RWPE2 (cell line): Measurements from ENCODE around the gene LUZP2.

ENCODE experiments used
- ATAC-seq: fragments of 200-7000 bp; cut with Tn5 transposase; 3 replicates; pipeline ENCODE4 v1.9.1; 2021; ENCODE audit warnings: low read depth
- DNase-seq: peaks from one replicate; pipeline ENCODE4 v3.0.0-alpha.2; 2020; ENCODE audit warnings: low spot score
- H3K27ac ChIP-seq: fragments of 450-650 bp; 2 replicates; pipeline ENCODE4 v1.5.1; 2017; ENCODE audit warnings: mild to moderate bottlenecking; ENCODE audit not compliant: poor library complexity, severe bottlenecking
- H3K27me3 ChIP-seq: fragments of 250-450 bp; sonication (Bioruptor Pico); 2 replicates; pipeline ENCODE4 v1.5.1; 2021; ENCODE audit warnings: mild to moderate bottlenecking, moderate library complexity; ENCODE audit not compliant: insufficient read depth, poor library complexity, severe bottlenecking
- H3K36me3 ChIP-seq: fragments of 250-450 bp; sonication (Bioruptor Pico); 2 replicates; pipeline ENCODE4 v1.5.1; 2020; ENCODE audit warnings: low read depth, mild to moderate bottlenecking, moderate library complexity
- H3K4me1 ChIP-seq: fragments of 250-450 bp; sonication (Bioruptor Pico); 2 replicates; pipeline ENCODE4 v1.5.1; 2021; ENCODE audit warnings: mild to moderate bottlenecking, moderate library complexity; ENCODE audit not compliant: insufficient read depth, poor library complexity, severe bottlenecking
- H3K4me3 ChIP-seq: fragments of 250-450 bp; sonication (Bioruptor Pico); 2 replicates; pipeline ENCODE4 v1.5.1; 2021; ENCODE audit warnings: mild to moderate bottlenecking, moderate library complexity; ENCODE audit not compliant: severe bottlenecking
- H3K9me3 ChIP-seq: fragments of 250-450 bp; sonication (Bioruptor Pico); 2 replicates; pipeline ENCODE4 v1.5.1; 2021; ENCODE audit warnings: mild to moderate bottlenecking, moderate library complexity; ENCODE audit not compliant: severe bottlenecking
- TF ChIP-seq, protein P1 (sequence below): fragments of 450-650 bp; IDR thresholded peaks from one replicate; pipeline ENCODE4 v1.5.1; 2017; ENCODE audit warnings: mild to moderate bottlenecking, moderate library complexity; ENCODE audit not compliant: poor library complexity, severe bottlenecking

The LUZP2 gene

DNA sequence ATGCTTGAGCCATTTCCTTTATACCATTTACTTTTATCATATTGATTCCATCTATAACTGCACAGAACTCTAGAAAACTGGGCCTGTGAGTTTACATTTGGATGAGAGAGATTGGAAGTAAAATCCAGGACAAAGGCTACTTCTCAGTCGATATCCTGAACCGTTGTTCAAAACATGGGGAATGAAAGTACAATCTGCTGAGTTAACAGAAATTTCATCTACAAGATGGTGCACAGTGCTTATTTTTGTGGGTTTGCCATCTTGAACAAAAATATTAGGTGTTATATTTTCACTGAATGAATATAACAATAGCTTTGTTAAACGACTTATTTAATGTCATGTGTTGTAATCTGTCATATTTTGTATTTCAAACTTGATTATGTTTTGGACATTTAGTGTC, 622.6 kb downstream of the LUZP2 start:
- ATAC-seq = no peak
- no peak for DNase-seq
- Histone ChIP-seq H3K4me1 (no peaks in the 10 kb centered on the region), H3K9me3 (peaks cover 1% of the 10 kb centered on the region), H3K36me3 (no peaks in the 10 kb centered on the region), H3K27me3 (no peaks in the 10 kb centered on the region), H3K27ac (no peak overlapping the region), H3K4me3 (no peak overlapping the region)
- TF ChIP-seq, protein P1, sequence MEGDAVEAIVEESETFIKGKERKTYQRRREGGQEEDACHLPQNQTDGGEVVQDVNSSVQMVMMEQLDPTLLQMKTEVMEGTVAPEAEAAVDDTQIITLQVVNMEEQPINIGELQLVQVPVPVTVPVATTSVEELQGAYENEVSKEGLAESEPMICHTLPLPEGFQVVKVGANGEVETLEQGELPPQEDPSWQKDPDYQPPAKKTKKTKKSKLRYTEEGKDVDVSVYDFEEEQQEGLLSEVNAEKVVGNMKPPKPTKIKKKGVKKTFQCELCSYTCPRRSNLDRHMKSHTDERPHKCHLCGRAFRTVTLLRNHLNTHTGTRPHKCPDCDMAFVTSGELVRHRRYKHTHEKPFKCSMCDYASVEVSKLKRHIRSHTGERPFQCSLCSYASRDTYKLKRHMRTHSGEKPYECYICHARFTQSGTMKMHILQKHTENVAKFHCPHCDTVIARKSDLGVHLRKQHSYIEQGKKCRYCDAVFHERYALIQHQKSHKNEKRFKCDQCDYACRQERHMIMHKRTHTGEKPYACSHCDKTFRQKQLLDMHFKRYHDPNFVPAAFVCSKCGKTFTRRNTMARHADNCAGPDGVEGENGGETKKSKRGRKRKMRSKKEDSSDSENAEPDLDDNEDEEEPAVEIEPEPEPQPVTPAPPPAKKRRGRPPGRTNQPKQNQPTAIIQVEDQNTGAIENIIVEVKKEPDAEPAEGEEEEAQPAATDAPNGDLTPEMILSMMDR = no peak
